Activated CD4-positive, alpha-beta T cell treated with anti-CD3 and anti-CD28 coated beads, Interleukin-2, amount 50 U/mL, for 4 hours (primary cell): ENCODE results near the gene HOXD1.

Source experiments
- DNase-seq, 2 experiments: peaks; one replicate each; pipeline ENCODE4 v3.0.0-alpha.2; 2020

The HOXD1 gene

GRCh38 chr2:176187200-176187898, 1.1 kb upstream of the HOXD1 start:
- DNase-seq = no peak

GRCh38 chr2:176188774-176189680, 559 bp downstream of the HOXD1 start:
- DNase-seq = no peak

DNA sequence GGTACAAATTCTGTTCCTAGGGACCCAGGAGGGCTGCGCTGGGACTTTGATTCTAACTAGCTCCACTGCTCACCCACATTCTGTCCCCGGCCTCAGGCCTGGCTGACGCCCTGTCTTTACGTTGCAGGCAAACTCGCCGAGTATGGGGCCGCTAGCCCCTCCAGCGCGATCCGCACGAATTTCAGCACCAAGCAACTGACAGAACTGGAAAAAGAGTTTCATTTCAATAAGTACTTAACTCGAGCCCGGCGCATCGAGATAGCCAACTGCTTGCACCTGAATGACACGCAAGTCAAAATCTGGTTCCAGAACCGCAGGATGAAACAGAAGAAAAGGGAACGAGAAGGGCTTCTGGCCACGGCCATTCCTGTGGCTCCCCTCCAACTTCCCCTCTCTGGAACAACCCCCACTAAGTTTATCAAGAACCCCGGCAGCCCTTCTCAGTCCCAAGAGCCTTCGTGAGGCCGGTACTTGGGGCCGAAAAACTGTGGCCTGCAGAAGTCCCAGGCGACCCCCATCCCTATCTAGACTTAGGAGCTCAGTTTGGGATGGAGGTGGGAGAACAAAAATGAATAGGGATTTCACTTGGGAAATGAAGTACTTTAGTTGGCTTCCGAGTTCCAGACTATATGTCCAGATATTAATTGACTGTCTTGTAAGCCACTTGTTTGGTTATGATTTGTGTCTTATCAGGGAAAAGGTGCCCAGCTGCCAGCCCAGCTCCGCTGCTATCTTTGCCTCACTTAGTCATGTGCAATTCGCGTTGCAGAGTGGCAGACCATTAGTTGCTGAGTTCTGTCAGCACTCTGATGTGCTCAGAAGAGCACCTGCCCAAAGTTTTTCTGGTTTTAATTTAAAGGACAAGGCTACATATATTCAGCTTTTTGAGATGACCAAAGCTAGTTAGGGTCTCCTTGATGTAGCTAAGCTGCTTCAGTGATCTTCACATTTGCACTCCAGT, 1.5 kb downstream of the HOXD1 start:
- DNase-seq = no peak

GRCh38 chr2:176192351-176192750, 3.9 kb downstream of the HOXD1 start:
- no peak for DNase-seq

GRCh38 chr2:176193048-176193447, 4.6 kb downstream of the HOXD1 start:
- no peak for DNase-seq

GRCh38 chr2:176199902-176200301, 11.4 kb downstream of the HOXD1 start:
- no peak for DNase-seq

DNA sequence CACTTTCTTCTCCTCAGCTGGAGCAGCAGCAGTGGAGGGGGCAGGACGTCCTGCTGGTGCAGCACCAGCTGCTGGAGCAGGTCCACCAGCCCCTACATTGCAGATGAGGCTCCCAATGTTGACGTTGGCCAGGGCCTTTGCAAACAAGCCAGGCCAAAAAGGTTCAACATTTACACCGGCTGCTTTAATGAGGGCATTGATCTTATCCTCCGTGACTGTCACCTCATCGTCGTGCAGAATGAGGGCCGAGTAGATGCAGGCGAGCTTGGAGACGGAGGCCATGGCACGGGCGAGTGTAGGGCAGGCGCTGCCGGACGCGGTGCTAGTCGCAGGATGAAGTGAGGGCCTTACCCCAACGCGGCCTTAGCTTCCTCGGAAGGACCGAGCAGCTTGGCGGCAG, 12.5 kb downstream of the HOXD1 start:
- DNase-seq = no peak

GRCh38 chr2:176202491-176202890, 14.0 kb downstream of the HOXD1 start:
- DNase-seq = no peak

- DNase-seq = no peak
Measured at GRCh38 chr2:176205126-176205525, 16.7 kb downstream of the HOXD1 start.

DNA sequence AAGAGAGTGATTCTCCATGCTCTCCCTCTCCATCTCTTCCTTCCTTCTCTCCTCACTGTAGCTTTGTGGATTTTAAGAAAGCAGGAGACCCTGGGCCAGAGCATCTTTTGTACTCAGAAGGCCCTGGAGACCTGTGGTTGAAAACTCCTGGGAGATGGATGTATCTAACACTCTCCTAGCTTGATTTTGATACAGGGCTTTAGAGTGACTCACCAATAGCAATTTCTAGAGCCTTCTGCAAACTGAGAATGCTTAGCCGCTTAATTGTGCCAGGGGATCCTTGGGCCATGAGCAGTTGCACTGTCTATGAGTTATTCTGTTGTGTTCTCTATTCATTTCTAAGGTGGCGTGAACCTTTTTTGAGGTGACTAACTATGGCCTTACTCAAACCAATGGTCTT, 17.7 kb downstream of the HOXD1 start:
- DNase-seq = no peak

GRCh38 chr2:176206682-176207081, 18.2 kb downstream of the HOXD1 start:
- DNase-seq = no peak

DNA sequence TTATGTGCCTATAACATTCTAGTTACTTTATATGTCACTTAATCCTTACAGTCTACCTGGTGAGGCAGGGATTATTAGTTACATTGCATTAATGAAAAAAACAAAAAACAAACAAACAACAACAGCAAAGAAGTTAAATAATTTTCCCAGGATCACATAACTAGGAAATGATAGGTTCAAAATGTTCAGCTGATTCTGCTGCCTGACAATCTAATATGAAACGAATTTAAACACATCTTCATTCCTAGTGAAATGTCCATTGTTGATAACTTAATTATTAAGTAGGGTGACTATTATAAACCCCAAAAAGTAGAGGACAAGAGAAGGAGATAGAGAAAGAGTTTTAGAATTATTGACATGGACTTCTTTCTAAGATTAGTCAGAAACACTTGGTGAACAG, 22.6 kb downstream of the HOXD1 start:
- no peak for DNase-seq

DNA sequence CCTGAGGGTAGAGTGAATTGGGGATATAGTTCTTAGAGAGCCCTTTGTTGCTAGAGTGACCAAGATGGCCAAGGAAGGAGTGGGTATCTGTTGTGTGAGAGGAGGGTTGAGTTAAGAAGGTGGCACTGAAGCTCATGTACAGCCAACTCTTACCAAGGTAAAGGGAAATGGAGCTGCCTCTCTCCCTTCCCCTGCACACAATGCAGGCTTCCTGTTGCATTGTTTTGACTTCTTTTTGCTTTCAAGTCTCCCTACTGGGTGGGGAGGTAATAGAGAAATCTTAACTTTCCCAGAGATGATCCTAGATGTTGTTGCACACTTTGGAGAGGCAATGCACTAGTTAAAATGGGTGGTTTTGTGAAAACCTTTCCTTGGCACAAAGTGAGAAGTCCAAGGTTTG, 23.8 kb downstream of the HOXD1 start:
- no peak for DNase-seq

DNA sequence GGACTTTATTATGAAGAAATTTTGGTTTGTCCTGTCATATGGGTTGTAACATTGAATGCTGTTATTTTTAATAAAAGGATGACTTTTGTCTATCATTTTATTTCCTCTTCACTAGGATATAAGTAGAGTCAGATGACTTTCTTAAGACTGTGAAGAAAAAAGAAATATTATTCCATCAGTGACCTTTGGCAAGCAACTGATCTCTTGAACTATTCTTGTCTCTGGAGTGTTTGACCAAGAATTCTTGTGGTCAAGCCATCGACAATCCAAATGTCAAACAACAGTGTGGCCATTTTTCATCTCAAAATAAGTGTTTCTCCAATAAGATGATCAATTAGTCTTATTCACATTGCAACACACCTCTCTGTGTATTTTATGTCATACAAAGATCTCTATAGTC, 24.9 kb downstream of the HOXD1 start:
- DNase-seq = no peak

- DNase-seq = no peak
Measured at GRCh38 chr2:176227874-176228273, 39.4 kb downstream of the HOXD1 start.

DNA sequence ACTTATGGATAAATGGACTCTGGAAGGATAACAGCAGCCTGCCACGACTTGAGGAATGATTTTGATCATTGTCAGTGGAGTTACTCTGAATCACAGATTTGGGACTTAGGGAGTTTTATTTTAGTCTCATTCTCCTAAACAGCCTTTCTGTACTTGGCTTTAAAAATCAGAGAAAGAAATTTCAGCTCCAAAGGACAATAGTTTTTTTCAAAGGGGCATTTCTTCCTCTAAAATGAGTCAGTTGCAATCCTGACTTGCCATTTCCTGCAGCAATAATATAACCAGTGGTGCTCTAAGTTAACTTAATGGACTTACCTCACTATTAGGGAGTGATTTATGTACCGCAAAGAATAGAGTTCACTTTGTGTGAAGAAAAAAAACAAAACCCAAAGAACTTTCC, 45.7 kb downstream of the HOXD1 start:
- DNase-seq = no peak

GRCh38 chr2:176234940-176235339, 46.5 kb downstream of the HOXD1 start:
- DNase-seq = no peak

- no peak for DNase-seq
Measured at GRCh38 chr2:176237456-176237855, 49.0 kb downstream of the HOXD1 start.

- no peak for DNase-seq
Measured at GRCh38 chr2:176239031-176239430, 50.6 kb downstream of the HOXD1 start.

- no peak for DNase-seq
Measured at GRCh38 chr2:176240301-176240700, 51.8 kb downstream of the HOXD1 start.
